Erythroblast (primary cell): ENCODE results near the gene NFIA.
A peak's percentile ranks its signal among the peaks of the same experiment; 100 is the strongest.

ENCODE experiments used
- DNase-seq, 2 experiments: peaks; one replicate each; lab custom pipeline; 2025; lab: John Stamatoyannopoulos, UW
- GATA1 ChIP-seq: IDR thresholded peaks from 2 replicates; pipeline ENCODE4 v1.6.1; 2011; ENCODE audit warnings: low read depth, mild to moderate bottlenecking, control low read depth, low read length, moderate library complexity
- POLR2A ChIP-seq: IDR thresholded peaks from 2 replicates; pipeline ENCODE4 v1.6.1; 2011; ENCODE audit warnings: mild to moderate bottlenecking, low read length

Gene NFIA

DNA sequence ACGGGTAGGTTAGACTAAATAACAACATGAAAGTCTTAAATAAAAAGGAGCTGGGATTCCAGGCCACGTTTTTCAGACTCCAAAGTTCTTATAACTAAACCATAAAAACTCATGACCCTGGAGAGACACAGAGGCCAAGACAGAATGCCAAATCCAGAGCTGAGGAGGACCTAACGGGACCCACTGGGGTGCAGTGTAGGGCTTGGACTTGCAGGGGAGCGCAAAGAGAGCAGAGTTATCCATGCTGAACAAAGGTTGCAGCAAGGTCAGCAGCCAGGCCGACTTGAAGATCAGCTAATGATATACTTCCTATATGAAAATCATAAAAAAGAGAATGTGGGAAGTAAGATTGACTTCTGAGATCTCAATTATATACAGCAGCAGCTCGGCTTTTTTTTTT is 405.4 kb downstream of the NFIA start:
- no peak for DNase-seq
- TF ChIP-seq POLR2A (no peak), GATA1 (no peak)

DNA sequence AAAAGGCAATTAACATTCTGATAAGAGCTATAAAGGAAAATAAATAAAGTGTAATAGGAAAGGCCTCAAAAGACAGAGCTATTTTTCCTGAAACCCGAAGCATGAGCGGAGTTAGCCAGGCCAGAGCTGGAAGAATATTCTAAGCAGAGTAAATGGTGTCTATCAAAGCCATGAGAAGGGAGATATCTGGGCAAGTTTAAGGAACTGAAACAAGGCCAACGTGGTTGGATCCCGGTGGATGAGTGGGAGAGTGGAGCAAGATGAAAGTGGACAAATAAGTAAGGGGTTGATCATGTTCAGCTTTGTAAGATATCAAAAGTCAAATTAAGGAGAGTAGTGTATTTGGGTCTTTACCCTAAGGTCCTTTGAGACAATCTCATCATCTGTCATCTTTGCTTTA is 408.6 kb downstream of the NFIA start:
- TF ChIP-seq GATA1, result no peak
- TF ChIP-seq POLR2A, result no peak

DNA sequence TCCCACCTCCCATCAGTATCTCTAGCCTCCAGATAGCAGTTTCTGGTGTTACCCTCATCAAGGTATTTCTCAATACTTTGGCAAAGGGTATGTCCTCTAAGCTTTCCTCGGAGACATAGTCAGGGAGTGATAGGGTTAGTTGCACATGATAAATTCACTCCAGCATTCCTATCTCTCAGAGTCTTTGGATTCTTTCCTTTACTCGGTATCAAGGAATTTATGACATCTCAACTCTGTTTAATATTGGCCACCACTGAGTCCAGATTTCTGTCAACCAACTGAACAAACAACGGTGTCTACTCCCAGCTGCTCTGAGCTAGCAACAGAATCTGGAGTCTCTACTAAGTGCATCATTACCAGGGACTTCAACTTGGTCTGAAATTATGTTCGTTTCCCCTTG is 409.1 kb downstream of the NFIA start:
- no peak for TF ChIP-seq GATA1
- no peak for TF ChIP-seq POLR2A
- DNase-seq, result no peak

More for the DNA sequence above, 408.6 kb downstream of the NFIA start:
- no peak for DNase-seq

DNA sequence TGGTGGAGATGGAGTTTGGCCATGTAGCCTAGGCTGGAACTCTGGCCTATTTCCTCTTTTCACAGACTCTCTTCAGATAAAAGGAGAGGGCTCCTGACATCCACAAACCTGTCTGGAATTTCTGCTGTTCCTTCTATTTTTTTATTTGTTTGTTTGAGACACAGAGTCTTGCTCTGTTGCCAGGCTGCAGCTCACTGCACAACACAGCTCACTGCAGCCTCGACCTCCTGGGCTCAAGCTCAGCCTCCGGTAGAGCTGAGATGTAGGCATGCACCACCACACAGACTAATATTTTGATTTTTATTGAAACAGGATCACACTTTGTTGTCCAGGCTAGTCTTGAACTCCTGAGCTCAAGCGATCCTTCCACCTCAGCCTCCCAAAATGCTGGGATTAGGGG is 411.6 kb downstream of the NFIA start:
- DNase-seq, result no peak
- TF ChIP-seq POLR2A (no peak), GATA1 (no peak)

DNA sequence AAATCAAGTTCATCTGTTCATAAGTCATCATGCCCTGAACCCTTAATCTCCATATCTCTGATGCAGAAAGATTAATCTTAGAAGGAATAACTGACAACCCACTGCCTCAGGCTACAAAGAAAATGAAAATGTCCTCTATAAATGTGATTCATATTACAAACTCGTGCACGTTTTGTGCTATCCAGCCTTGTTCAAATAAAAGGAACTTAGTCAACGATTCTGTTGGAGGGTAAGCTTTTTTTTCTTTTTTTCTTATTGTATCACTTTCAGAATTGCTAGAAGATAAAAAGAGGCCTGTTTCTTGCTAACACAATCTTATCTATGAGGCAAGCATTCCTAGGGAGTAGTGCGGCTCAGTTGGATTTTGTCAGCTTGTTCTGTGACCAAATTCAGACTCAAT is 414.1 kb downstream of the NFIA start:
- DNase-seq, result no peak
- TF ChIP-seq GATA1 (no peak), POLR2A (no peak)

DNA sequence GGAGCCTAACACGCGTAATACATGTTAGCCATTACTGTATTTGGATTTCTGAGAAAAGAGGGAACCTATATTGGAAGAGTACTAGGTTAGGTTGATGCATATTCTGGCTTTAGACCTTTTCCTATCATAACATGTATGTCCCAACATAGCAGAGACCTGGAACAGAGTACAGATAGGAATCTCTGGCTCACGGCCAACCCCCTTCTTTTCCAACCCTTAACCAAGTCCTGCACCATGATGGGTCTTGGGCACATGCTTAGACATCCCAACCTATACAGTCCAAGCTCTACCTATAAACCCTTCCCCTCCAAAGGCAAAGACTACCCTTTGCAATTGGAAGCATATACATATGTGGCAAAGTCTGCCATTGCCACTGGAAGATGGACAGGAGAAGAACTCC is 414.7 kb downstream of the NFIA start:
- DNase-seq, result peak in 1 of 2 experiments; percentile 9
- TF ChIP-seq GATA1 (no peak), POLR2A (no peak)

DNA sequence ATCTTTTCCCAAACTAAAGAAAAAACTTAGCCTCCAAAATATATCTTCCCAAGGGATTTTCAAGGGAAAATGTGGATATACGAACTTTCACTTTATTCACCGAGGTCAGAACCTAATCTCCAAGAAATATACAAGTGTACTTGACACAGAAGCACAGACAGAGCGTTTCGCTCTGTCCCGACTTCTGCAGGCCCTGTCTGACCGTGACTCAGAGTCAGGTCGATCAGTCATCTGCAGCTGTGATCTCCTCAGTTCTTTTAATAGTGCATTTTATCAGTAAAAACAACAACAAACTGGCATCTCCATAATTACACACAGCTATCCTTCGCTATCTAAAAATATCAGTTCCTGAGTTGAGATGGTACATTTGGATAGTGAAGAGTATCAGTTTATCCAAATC is 416.0 kb downstream of the NFIA start:
- DNase-seq, result no peak
- TF ChIP-seq GATA1 (no peak), POLR2A (no peak)

DNA sequence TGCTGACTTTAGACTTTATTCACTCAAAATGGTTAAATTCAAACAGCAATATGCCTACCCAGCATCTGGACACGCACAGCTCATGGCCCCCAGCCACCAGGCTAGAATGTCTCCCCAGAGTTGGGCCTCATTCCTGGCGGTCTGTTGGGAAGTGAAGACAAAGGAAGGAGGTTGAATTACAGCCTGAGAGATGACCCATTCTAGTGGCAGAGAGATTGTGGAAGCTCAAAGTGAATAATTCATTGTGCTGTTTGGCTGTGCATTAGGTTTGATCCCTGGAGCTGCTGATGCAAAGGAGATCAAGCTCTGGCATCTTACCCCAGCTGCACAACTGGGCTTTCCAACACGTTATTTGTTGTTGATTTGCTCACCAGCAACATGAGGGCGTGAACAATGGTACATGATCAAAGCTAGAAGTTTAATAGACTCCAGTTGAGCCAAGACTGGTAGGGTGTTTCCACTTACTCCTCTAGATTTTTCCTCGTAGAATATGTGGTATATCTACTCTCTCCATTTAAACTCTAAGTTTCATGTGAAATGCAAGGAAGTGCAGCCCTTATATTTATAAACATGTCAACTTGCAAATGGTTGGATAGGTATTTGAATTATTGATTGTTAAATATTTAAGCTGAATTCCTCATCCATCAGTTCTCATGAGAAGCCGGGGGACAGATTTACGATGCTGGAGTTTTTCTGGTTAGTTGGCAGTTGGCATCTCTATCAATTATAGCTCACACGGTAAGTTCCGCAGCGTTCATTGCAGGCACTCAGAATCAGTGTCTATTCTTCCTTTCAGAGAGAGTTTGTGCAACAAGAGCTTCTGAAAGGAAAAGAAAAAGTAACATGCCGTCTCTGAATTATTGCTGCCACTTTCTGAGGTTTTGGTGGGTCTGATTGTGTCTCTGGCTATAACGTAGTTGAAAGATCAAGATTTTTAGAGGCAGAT is 419.9 kb downstream of the NFIA start:
- TF ChIP-seq GATA1, result no peak
- no peak for TF ChIP-seq POLR2A
- DNase-seq, result no peak

DNA sequence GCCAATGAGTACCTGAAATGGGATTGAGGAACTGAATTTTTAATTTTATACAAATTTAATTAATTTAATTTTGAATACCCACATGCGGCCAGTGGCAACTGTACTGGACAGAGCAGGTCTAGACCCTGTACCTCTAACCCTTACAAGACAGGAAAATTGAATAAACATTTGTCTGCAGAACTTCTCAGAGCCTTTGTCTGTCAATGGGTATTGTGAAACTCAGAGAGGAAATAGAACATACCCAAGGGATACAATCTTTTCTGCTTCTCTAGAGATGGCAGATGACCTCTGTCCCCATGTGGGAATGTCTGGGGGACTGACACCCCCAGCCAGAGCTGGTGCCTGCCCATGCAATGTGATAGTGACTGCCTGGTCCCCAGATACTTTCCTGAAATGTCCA is 421.9 kb downstream of the NFIA start:
- TF ChIP-seq POLR2A (no peak), GATA1 (no peak)

DNA sequence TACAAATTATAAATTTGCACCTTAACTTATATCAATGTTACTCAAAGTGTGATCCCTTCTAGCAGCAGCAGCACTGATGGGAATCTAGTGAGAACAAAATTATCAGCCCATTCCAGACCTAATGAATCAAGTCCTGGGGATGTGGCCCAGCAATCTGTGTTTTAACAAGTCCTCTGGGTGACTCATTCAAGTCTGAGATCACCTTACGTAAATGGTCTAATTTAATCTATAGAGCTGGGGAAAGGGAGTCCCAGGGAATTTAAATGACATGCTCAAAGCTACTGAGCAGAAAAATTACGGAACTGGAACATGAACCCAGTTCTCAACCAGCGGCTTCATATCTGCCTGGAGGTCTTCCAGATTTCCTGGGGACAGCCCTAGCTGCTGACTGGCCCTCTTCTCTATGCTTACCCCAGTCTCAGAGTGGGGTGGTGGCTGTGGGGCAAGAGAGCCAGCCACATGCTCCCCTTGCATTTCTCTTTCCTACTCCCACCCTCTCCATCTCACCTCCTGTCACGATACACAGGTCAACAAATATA is 422.6 kb downstream of the NFIA start:
- no peak for DNase-seq
- no peak for TF ChIP-seq POLR2A
- no peak for TF ChIP-seq GATA1

More for the DNA sequence above, 421.9 kb downstream of the NFIA start:
- DNase-seq, result no peak

DNA sequence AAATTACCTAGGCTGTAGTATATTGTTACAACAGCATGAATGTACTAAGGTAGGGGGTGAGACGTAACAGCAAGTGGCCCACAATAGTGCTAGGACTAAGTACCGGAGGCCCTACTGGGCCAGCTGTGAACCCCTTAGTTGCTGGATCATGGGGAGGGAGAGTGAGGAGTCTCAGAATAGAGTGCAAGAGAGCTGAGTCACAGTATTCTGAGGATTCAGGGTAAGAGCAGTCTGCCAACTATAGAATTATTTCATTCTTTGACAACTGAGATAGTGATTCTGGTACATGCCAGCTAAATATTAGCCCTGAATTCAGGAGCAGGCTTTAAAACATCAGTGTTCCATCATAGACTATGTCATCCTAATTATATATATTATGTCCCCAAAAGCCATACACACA is 423.9 kb downstream of the NFIA start:
- no peak for TF ChIP-seq POLR2A
- no peak for TF ChIP-seq GATA1
- no peak for DNase-seq

DNA sequence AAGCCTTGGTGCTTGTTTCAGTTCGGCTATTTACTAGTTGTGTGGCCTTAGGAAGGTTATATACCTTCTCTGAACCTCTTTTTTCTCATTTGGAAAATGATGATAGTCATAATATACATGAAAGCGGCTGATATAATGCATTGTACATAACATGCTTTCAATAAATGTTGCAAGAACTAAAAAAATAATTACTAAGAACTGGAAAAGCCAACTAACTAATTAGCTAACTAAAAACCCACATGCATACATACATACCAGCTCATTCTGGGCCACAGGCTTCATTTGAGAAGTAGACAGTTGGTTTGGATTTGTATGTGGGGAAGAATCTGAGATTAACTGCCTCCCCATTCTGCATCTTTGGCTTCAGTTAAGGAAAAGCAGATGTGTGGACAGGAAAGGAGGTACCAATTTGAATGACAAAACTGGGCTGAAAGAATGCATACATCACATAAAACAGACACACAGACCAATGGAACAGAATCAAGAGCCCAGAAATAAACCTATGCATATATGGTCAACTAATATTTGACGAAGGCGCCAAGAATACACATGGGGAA is 424.7 kb downstream of the NFIA start:
- DNase-seq, result no peak
- no peak for TF ChIP-seq GATA1
- TF ChIP-seq POLR2A, result no peak
